GM19023 (cell line): Measurements from ENCODE around the gene UBL4A.

Experiments used
- ATAC-seq: cut with Tn5 transposase; IDR thresholded peaks from one replicate; pipeline ENCODE4 v1.9.1; 2021; ENCODE audit warnings: mild to moderate bottlenecking, moderate library complexity; ENCODE audit not compliant: unreplicated experiment

The UBL4A gene

DNA sequence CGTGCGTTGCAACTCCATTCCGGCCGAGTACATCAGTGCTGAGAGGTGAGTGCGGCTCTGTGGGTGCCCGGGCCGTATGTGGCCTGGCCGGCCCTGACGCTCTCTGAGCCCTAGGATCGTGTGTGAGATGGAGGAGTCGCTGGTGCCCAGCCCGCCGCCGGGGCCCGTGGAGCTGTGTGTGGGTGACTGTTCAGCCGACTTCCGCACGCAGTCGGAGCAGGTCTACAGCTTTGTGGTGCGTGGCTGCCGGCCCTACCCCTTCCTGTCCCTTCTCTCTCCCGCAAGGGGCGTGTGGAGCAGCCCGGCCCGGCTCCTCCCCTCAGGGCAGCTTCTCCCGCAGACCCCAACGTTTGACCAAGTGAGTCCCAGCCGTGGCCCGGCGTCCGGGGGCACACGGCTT lies 20.4 kb downstream of the UBL4A start:
- ATAC-seq, result no peak

DNA sequence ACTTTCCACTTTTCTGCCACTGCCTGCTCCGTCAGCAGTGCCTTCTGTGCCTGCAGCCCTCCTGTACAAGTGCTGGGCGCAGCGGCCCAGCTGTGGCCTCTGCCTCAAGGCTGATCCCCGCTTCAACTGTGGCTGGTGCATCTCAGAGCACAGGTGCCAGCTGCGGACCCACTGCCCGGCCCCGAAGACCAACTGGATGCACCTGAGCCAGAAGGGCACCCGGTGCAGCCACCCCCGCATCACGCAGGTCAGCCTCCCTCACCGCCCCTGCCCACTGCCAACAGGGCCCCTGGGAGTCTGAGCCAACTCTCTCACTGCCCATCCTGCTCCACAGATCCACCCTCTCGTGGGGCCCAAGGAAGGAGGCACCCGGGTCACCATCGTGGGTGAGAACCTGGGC lies 20.8 kb downstream of the UBL4A start:
- no peak for ATAC-seq

DNA sequence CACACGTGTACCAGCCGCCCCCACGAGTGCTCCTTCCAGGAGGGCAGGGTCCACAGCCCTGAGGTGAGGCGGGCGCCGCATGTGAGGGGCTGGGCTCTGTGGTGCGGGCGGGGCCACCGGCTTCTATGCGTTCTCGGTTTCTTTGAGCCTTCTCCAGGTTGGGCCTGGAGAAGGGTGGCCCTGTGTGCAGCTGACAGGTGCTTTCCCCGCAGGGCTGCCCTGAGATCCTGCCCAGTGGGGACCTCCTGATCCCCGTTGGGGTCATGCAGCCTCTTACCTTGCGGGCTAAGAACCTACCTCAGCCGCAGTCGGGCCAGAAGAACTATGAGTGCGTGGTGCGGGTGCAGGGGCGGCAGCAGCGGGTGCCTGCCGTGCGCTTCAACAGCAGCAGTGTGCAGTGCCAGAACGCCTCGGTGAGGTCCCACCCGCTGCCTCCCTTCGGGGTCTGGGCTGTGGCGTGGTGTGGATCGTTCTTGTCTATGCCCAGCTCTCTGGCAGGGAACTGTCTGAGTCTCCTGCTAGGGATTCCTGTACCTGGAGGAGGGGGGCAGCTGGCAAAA lies 21.5 kb downstream of the UBL4A start:
- no peak for ATAC-seq

DNA sequence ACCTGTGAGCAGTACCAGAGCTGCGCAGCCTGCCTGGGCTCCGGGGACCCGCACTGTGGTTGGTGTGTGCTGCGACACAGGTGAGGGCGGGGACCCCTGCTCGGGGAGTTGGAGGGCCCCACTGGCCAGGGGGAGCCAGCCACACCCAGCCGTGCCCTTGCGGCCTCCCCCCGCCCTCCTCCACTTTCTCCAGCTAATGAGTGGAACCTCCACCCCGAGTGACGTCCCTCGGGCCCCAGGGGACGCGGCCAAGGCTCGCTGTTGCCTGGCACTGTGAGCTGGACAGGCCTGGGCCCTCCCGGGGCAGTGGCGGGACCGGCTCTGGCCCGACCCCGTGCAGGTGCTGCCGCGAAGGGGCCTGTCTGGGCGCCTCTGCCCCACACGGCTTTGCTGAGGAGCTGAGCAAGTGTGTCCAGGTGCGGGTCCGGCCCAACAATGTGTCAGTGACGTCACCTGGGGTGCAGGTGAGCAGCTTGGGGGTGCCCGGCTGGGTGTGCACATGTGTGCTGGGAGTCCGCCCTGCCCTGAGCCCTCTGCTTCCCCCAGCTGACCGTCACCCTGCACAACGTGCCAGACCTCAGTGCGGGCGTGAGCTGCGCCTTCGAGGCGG lies 22.7 kb downstream of the UBL4A start:
- ATAC-seq, result no peak

DNA sequence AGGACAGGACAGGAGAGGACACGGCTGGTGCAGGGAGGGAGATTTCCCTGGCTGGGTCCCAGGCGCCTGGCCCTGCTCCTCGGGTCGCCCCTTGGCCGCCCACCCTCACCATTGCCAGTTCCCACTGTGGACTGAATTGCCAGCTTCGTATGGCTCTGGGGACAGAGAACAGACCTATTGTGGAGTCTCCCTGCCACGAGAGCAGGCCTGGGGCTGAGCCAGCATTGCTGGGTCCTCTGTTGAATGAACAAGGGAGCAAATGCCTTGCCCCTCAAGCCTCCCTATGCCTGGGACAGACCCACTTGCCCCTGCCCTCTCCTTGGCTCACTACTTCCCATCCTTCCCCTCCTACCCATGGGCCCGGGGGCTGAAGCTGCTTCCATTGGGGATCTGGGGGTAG lies 24.0 kb downstream of the UBL4A start:
- ATAC-seq, result no peak

DNA sequence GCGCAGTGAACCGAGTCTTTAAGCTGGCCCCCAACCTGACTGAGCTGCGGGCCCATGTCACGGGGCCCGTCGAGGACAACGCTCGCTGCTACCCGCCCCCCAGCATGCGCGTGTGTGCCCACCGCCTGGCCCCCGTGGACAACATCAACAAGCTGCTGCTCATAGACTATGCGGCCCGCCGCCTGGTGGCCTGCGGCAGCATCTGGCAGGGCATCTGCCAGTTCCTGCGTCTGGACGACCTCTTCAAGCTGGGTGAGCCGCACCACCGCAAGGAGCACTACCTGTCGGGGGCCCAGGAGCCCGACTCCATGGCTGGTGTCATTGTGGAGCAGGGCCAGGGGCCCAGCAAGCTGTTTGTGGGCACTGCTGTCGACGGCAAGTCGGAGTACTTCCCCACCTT lies 26.1 kb downstream of the UBL4A start:
- ATAC-seq, result no peak

DNA sequence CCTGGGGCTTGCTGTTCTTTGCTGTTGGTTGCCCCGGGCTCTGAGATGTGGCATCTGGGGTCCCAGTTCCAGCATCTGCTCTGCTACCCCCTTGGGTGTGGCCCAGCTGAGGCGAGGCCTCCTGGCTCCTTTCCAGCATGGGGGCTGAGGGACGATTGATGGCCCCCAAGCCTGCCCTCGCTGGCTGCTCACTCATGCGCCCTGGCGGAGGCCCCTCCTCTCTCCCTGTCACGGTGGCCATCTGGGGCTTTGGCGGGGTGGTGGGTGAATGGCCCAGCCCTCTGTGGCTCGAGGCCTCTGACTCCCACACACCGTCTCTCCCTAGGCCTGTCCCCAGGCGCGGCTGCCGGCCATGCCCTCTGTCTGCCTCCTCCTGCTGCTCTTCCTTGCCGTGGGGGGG lies 26.6 kb downstream of the UBL4A start:
- no peak for ATAC-seq

DNA sequence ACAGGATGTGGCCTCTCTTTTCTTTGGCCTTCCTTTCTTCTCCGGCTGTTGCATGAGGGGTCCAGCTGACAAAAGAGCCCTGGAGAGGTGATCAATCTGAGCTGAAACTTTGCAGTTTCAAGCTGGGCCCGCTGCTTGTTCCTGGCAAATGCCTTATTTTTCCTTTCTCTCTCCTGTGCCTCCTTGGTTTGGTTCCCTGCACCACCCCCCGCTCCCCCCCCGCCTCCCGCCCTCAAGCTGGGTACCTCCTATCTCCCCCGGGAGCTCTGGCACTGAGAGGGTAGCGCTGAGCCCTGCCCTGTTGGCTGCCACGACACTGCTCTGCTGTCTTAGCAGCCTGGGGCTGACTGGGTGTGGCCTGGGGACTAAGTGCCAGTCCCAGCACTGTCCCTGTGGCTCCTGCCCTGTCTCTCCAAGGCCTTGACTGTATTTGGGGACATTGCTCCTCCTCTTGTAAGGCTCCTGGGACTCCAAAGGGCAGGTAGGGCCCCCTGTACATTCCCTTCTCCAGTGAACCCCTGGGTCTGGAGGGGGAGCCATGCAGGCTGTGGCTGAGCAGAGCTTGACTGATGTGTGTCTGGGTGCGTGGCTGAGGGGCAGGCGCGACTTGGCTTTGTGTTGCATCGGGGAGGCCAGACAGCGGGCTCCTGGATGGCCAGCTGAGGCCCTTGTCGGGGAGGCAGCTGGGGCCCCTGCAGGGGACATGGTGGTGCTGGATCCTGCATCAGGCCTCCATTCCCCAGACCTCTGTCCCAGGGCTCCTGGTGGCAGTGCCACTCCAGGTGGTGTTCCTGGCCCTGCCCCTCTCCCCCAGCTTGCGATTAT lies 27.2 kb downstream of the UBL4A start:
- ATAC-seq, result no peak

DNA sequence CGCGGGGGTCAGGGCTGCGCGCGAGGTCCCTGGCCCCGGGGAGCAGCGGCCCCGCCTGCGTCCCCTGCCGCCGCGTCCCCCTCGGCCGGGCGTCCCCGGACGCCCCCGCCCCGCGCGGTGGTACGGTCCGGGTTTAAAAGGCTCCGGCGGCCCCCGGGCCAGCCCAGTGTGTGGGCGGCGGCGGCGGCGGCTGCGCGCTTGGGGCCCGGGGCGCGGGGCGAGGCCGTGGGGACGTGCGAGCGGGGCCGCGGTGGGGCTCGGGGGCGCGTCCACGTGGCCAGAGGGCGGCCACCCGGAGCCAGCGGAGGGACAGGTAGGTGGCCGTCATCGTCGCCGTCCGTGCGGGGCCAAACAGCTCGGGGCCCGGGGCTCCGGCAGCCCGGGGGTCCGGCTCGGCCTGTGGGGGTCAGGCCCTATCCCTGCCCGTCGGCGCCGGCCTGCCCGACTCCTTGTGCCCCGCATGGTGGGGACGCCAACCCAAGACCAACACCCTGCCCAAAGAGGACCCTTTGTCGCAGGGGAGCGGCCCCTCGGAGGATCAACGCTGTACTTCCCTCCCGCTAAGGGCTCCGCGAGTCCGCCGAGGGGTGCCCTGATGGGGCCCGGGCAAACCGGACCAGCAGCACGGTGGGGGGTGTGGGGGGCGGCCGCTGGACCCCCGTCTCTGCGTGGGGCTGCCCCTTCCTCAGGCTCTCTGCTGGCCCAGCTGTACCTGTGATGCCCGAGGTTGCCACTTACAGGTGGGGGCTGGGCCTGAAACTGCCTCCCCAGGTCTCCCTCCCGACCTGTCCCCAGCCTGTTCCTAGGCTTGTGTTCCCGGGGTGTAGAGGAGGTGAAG lies 28.1 kb downstream of the UBL4A start, which contains the start of gene PLXNA3:
Gene PLXNA3 (plus strand): TSS at position 166 of the 838 bp plus-strand sequence. CDS start 1,903 bp downstream, outside the sequence.
- peak; percentile 68 for ATAC-seq

DNA sequence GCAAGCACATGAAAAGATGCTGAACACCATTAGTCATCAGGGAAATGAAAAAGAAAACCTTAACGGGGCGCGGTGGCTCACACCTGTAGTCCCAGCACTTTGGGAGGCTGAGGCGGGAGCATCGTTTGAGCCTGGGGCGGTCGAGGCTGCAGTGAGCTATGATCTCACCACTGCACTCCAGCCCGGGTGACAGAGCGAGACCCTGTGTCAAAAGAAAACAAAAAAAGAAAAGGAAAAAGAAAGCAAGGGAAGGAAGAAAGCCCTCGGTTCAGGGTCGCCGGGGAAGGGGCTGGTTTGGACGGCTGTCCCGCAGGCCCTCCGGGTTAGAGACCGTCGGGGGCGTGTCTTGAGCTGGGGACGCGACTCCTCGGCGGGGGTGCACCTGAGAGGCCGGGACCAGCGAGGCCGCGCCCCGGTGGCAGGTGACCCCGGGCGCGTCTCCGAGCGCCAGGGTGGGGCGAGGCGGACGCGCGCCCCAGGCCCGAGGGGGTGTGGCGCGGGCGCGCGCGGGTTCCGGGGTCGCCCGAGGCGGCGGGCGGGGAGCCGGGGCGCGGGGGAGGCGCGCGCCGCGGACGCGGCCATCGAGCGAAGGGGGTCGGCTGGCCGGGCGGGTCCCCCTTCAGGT lies 28.8 kb downstream of the UBL4A start:
- ATAC-seq, result peak; percentile 56

DNA sequence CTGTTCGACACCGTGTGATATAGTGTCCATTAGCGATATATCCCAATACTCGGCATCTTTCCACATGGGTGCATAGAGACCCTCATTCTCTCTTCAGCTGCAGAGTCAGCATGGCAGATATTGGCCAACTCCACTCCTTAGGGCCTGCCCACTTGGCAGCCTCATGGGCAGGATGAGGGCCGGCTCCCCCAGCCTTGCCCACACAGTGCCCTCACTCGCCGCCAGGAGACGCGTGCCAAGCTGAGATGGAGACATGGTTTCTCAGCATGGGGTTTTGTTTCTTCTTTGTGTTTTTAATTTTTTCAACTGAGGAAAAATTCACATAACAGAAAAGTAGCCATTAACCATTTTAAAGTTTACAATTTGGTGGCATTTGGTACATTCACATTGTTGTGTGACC lies 33.6 kb downstream of the UBL4A start:
- ATAC-seq, result no peak

DNA sequence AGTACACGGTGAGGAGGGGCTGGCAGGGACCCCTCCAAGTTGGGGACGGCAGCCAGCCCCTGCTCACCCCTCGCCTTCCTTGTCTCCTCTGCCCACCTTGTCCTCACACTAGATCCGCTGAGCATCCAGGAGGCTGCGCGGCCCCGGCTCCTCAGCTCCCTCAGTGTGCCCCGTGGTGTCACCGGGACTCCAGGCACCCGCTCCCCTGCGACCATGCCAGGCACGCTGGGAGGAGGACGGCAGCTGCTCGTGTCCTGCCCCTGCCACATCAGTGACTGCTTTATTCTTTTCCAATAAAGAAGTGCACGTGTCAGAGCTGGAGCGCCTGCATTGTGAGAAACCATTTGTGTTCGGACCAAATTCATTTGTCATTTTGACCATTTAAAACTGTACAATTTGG lies 36.1 kb downstream of the UBL4A start:
- no peak for ATAC-seq

DNA sequence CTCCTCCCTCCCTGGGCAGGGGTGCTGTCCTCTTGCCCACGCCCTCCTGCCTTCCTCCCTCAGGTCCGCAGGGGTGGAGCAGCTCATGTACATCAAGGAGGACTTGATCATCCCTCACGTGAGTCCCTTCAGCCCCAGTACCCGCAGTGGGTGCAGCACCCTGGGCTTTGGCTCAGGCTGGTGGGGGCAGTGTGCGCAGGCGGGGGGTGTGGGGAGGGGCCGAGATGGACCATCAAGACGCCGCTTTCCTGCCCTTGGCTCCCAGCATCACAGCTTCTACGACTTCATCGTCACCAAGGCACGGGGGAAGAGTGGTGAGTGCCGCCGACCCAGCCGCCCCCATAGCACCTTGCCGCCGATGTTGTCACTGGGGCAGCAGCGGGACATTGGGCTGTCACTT lies 36.8 kb downstream of the UBL4A start:
- no peak for ATAC-seq

DNA sequence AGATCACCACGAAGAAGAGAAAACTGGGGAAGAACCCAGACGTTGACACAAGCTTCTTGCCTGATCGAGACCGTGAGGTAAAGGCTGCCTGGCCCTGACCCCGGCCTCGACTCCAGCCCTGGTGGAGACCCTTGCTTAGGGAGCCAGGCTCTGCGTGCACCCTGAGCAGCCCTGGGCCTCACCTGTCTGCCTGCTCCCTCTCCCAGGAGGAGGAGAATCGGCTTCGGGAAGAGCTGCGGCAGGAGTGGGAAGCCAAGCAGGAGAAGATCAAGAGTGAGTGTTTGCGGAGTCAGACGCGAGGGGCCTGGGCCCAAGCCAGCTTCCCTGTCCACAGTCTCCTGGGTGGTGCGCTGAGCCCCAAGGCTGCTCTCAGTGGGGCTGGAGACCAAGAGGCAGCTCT lies 37.9 kb downstream of the UBL4A start:
- ATAC-seq, result no peak

DNA sequence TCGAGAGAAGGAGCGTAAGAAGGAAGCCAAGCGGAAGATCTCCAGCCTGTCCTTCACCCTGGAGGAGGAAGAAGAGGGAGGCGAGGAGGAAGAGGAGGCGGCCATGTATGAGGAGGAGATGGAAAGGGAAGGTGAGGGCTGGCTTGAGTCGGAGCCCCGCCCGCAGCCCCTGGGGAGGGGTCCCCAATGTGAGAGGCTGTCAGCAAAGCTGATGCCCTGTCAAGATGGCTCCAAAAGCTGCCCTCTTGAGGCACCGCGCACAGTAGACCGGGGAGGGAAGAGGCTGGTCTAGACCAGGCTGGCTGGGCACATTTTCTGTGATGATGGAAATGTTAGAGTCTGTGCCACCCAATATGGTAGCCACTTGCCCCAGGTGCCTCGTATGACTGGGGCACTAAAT lies 40.0 kb downstream of the UBL4A start:
- no peak for ATAC-seq

DNA sequence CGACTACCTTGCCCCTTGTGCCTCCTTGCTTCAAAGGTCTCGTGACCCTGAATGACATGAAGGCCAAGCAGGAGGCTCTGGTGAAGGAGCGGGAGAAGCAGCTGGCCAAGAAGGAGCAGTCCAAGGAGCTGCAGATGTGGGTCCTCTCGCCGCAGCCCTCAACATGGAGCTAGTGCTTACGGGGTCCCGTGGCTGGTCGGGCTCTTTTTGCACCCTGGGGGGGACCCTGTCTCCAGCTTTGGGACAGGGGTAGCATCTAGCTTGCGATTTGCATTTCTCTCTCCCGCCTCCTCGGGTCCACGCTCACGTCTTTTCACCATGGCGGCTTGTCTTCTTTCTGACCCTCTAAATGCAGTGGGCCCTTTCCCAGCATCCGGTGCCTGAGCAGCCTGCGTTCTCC lies 40.6 kb downstream of the UBL4A start:
- ATAC-seq, result no peak

DNA sequence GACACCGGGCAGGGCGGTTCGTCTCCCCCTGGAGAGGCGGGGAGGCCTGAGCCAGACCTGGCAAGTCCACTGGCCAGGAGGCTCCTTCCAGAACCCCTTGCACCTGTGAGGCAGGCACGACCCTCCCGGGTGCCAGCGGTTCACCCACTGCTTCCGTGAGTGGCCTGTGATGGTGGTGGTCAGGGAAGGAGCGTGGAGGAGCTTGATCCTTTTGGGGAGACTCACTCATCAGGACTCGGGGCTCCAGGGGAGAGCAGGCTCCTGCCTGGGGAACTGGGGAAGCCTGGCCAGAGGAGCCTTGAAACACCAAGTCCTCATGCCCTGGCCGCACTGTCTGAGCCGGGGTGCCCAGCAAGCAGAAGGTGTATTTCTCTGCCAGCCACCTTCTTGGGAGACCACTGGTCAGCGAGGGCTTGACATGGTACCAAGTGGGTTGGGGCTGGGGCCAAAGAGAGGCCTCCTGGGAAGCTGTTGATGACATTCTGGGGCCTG lies 41.6 kb downstream of the UBL4A start:
- ATAC-seq, result no peak

DNA sequence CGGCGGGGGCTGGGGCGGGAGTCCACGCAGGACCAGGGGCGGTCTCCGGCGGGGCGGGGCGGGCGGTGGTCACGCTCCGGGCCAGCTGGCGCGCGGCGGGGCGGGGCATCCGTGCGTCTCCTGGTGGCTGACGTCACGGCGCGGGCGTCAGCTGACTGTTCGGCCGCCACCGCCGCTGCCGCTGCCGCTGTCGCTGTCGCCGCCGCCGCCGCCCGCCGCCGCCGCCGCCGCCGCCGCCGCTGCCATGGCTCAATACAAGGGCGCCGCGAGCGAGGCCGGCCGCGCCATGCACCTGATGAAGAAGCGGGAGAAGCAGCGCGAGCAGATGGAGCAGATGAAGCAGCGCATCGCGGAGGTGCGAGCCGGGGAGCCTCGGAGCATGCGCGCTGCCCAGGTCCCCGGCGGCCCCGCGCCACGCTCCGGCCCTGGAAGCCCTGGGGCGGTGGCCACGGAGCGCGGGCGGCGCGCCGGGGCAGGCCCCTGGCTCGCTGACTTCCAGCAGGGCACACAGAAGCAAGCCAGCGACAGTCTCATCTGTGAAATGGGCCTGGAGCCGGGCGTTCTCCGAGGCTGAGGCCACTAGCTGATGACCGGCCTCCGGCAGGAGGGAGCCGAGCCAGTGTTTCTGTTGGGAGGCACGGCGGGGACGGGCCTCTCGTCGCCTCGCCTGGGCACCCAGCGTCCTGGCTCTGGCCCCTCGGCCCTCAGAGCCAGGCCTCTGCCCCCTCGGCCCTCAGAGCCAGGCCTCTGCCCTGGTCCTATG lies 42.2 kb downstream of the UBL4A start, which contains the start of gene FAM50A:
Gene FAM50A (plus strand): TSS at position 150 of the 763 bp plus-strand sequence. CDS start 95 bp downstream, at position 245.
- peak; percentile 79 for ATAC-seq

DNA sequence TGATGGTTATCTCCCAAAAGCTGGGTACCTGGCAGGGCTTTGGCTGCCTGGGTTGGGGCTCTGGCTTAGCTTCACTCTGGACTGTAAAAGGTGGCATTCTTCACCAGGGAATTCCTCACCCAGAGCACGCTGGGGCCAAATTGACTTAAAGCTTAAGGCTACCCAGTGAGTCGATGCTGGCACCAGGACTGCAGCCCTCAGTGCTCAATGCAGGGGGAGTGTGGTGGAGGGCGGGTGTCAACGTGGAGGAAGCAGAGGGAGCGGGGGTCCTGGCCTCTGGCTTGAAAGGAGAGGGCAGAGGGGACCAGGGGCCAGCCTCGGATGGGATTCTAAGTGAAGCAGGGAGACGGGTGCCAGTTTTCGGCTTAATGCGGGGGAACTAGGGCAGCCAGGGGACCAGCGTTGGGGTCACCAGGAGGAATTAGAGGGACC lies 42.9 kb downstream of the UBL4A start:
- ATAC-seq, result peak; percentile 13
